Urinary bladder (tissue), 4 donors: ENCODE data around the gene NR1H3. TPM values are rescaled to one million over a fixed set of nuclear protein-coding genes. Genes with fewer than 3 reads are reported as not detected.
"Not testable (repeated sequence)": the region's sequence is repeated elsewhere in the genome, so short reads cannot be mapped to it uniquely, and the experiment has no call there.

Experiments
- DNase-seq: peaks from one replicate; pipeline ENCODE4 v3.0.0-alpha.2; 2015; ENCODE audit errors: extremely low spot score
- H3K27ac ChIP-seq: one replicate; pipeline ENCODE4 v1.5.1; 2013; ENCODE audit warnings: low read depth, mild to moderate bottlenecking, moderate library complexity
- H3K36me3 ChIP-seq: one replicate; pipeline ENCODE4 v1.6.1; 2013; ENCODE audit warnings: mild to moderate bottlenecking, moderate library complexity; ENCODE audit not compliant: insufficient read depth
- H3K4me1 ChIP-seq: one replicate; pipeline ENCODE4 v1.6.1; 2013; ENCODE audit warnings: mild to moderate bottlenecking, moderate library complexity; ENCODE audit not compliant: insufficient read depth
- H3K4me3 ChIP-seq: one replicate; pipeline ENCODE4 v1.5.1; 2013; ENCODE audit warnings: low read depth, low read length
- WGBS: extraction: QIAGEN DNeasy Blood & Tissue Kit; methylation state at CpG from one replicate; pipeline ENCODE4 v1.1.7; 2013; 5-methylcytosine and 5-hydroxymethylcytosine counted together
- polyA plus RNA-seq: library from polyadenylated mRNA; stranded (reverse); fragments of 200-250 nt; gene quantifications from one replicate; pipeline ENCODE4 v1.2.3, GENCODE V29; 2013
- total RNA-seq: library from RNA; depleted of rRNA; stranded (reverse); fragments of >200 nt; gene quantifications from one replicate; pipeline ENCODE4 v1.2.3, GENCODE V29; 2014
- donor health status: healthy with polysubstance abuse.
- donor health status: healthy.

Gene NR1H3
- total and polyA plus RNA-seq, 2 donors, result 16.8 to 43.3 TPM

- Histone ChIP-seq H3K27ac (no peak overlapping the region), H3K36me3 (peaks cover 15% of the 10 kb centered on the region), H3K4me1 (no peaks in the 10 kb centered on the region), H3K4me3 (no peak overlapping the region)
- DNase-seq, result no peak
- WGBS, result 97% methylated on average over 4 of the region's 4 CpGs
These were observed 26.4 kb downstream of the NR1H3 start for GRCh38 chr11:47284151-47284550.

GRCh38 chr11:47285969-47286770, 28.4 kb downstream of the NR1H3 start:
- no peak for DNase-seq
- 93% methylated on average over 13 of the region's 13 CpGs for WGBS
- no peak overlapping the region for H3K4me3 ChIP-seq
- no peak overlapping the region for H3K27ac ChIP-seq
- H3K36me3 ChIP-seq, result peaks cover 17% of the 10 kb centered on the region
- no peaks in the 10 kb centered on the region for H3K4me1 ChIP-seq

GRCh38 chr11:47288066-47288465, 30.3 kb downstream of the NR1H3 start:
- Histone ChIP-seq H3K4me1 (no peaks in the 10 kb centered on the region), H3K27ac (no peak overlapping the region), H3K36me3 (peaks cover 21% of the 10 kb centered on the region), H3K4me3 (no peak overlapping the region)
- no peak for DNase-seq
- WGBS, result 93% methylated on average over 5 of the region's 5 CpGs

GRCh38 chr11:47289856-47290255, 32.1 kb downstream of the NR1H3 start:
- Histone ChIP-seq H3K27ac (no peak overlapping the region), H3K36me3 (peaks cover 17% of the 10 kb centered on the region), H3K4me3 (no peak overlapping the region), H3K4me1 (no peaks in the 10 kb centered on the region)
- DNase-seq, result no peak
- 93% methylated on average over 15 of the region's 15 CpGs for WGBS

- H3K27ac ChIP-seq, result no peak overlapping the region
- no peaks in the 10 kb centered on the region for H3K4me1 ChIP-seq
- 90% methylated on average over 5 of the region's 5 CpGs for WGBS
- no peak for DNase-seq
- peaks cover 11% of the 10 kb centered on the region for H3K36me3 ChIP-seq
- no peak overlapping the region for H3K4me3 ChIP-seq
These were observed 37.6 kb downstream of the NR1H3 start for GRCh38 chr11:47295385-47295784.

- H3K4me3 ChIP-seq, result no peak overlapping the region
- no peaks in the 10 kb centered on the region for H3K4me1 ChIP-seq
- peaks cover 11% of the 10 kb centered on the region for H3K36me3 ChIP-seq
- no peak for DNase-seq
- WGBS, result 88% methylated on average over 4 of the region's 4 CpGs
- H3K27ac ChIP-seq, result no peak overlapping the region
These were observed 38.2 kb downstream of the NR1H3 start for GRCh38 chr11:47296045-47296444.

GRCh38 chr11:47299078-47299477, 41.3 kb downstream of the NR1H3 start:
- Histone ChIP-seq H3K4me3 (no peak overlapping the region), H3K4me1 (no peaks in the 10 kb centered on the region), H3K36me3 (peaks cover 10% of the 10 kb centered on the region), H3K27ac (no peak overlapping the region)
- no peak for DNase-seq
- WGBS, result over 99% methylated on average over 3 of the region's 3 CpGs

GRCh38 chr11:47302853-47303252, 45.1 kb downstream of the NR1H3 start:
- H3K36me3 ChIP-seq, result peaks cover 4% of the 10 kb centered on the region

GRCh38 chr11:47305734-47306483, 48.1 kb downstream of the NR1H3 start:
- Histone ChIP-seq H3K36me3 (peaks cover 4% of the 10 kb centered on the region), H3K4me1 (no peaks in the 10 kb centered on the region), H3K4me3 (no peak overlapping the region), H3K27ac (no peak overlapping the region)
- 96% methylated on average over 3 of the region's 3 CpGs for WGBS
- no peak for DNase-seq

More at GRCh38 chr11:47302853-47303252, 45.1 kb downstream of the NR1H3 start:
- Histone ChIP-seq H3K4me1 (no peaks in the 10 kb centered on the region), H3K27ac (no peak overlapping the region), H3K4me3 (no peak overlapping the region)
- DNase-seq, result no peak
- 100% methylated on average over 1 of the region's 1 CpG for WGBS

GRCh38 chr11:47306484-47306844, 48.7 kb downstream of the NR1H3 start:
- H3K36me3 ChIP-seq, result peaks cover 4% of the 10 kb centered on the region
- 85% methylated on average over 1 of the region's 1 CpG for WGBS

GRCh38 chr11:47308050-47308823, 50.4 kb downstream of the NR1H3 start:
- no peak overlapping the region for H3K27ac ChIP-seq
- no peak overlapping the region for H3K4me3 ChIP-seq
- no peaks in the 10 kb centered on the region for H3K4me1 ChIP-seq
- peaks cover 4% of the 10 kb centered on the region for H3K36me3 ChIP-seq
- WGBS, result 93% methylated on average over 6 of the region's 6 CpGs
- DNase-seq, result no peak

More at GRCh38 chr11:47306484-47306844, 48.7 kb downstream of the NR1H3 start:
- H3K4me1 ChIP-seq, result no peaks in the 10 kb centered on the region
- DNase-seq, result no peak
- H3K4me3 ChIP-seq, result no peak overlapping the region
- H3K27ac ChIP-seq, result no peak overlapping the region

GRCh38 chr11:47314992-47315391, 57.2 kb downstream of the NR1H3 start:
- Histone ChIP-seq H3K4me1 (no peaks in the 10 kb centered on the region), H3K4me3 (no peak overlapping the region), H3K27ac (no peak overlapping the region), H3K36me3 (peaks cover 7% of the 10 kb centered on the region)
- no peak for DNase-seq
- 81% methylated on average over 5 of the region's 5 CpGs for WGBS

GRCh38 chr11:47316501-47316900, 58.7 kb downstream of the NR1H3 start:
- not testable (repeated sequence) for H3K4me1 ChIP-seq, H3K4me3 ChIP-seq, H3K27ac ChIP-seq, DNase-seq, H3K36me3 ChIP-seq
- WGBS, result 94% methylated on average over 8 of the region's 8 CpGs
